T1000 (cell line): Measurements from ENCODE around the gene FAM234A.
"Not testable (repeated sequence)": the region's sequence is repeated elsewhere in the genome, so short reads cannot be mapped to it uniquely, and the experiment has no call there.

Source experiments
- DNase-seq: peaks from one replicate; lab custom pipeline; 2025; ENCODE audit warnings: mixed read lengths; lab: John Stamatoyannopoulos, UW

Gene FAM234A, protein sequence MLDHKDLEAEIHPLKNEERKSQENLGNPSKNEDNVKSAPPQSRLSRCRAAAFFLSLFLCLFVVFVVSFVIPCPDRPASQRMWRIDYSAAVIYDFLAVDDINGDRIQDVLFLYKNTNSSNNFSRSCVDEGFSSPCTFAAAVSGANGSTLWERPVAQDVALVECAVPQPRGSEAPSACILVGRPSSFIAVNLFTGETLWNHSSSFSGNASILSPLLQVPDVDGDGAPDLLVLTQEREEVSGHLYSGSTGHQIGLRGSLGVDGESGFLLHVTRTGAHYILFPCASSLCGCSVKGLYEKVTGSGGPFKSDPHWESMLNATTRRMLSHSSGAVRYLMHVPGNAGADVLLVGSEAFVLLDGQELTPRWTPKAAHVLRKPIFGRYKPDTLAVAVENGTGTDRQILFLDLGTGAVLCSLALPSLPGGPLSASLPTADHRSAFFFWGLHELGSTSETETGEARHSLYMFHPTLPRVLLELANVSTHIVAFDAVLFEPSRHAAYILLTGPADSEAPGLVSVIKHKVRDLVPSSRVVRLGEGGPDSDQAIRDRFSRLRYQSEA

GRCh38 chr16:234468-235305 lies at the start of gene FAM234A:
FAM234A (plus strand) TSS chr16:234821; CDS start chr16:254414, 19,593 bp downstream.
- peak; percentile 86 for DNase-seq

- no peak for DNase-seq
These were observed 49.4 kb upstream of the FAM234A start for GRCh38 chr16:185213-185612.

- DNase-seq, result no peak
These were observed 48.9 kb upstream of the FAM234A start for GRCh38 chr16:185691-186090.

DNA sequence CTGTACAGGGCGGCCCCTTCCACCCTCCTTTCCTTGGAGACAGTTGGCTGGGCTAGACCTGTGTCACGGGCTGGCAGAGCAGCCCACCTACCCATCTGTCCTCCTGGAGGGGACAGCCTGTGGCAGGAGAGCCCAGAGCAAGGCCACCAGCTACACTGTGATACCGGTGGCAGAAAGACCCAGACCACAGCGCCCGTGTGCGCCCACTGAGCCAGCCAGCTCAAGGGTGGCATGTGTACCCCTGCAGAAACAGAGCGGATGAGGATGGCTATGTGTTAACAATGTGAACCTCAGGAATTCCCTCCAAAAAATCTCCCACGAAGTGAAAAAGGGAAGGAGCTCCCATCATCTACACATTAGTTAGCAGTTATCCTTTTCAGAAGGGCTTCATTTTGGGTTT lies 47.3 kb upstream of the FAM234A start:
- no peak for DNase-seq

DNA sequence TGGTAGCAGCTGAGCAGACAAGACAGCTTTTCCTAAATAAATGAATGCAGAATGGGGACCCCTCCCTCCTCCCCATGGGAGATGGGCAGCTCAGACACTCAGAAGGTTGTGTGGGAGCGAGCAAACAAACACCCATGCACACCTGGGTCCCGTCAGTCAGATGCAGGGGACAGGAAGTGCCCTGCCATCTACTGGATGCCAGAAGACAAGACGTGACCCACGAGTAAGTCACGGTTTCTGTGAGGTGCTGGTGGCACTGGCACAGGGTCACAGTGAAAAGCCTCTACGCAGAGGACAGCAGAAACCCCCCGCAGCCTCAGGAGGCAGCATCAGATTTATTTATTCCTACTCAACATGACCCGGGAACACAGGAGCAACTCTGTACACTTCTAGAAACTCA lies 45.9 kb upstream of the FAM234A start:
- DNase-seq, result no peak

DNA sequence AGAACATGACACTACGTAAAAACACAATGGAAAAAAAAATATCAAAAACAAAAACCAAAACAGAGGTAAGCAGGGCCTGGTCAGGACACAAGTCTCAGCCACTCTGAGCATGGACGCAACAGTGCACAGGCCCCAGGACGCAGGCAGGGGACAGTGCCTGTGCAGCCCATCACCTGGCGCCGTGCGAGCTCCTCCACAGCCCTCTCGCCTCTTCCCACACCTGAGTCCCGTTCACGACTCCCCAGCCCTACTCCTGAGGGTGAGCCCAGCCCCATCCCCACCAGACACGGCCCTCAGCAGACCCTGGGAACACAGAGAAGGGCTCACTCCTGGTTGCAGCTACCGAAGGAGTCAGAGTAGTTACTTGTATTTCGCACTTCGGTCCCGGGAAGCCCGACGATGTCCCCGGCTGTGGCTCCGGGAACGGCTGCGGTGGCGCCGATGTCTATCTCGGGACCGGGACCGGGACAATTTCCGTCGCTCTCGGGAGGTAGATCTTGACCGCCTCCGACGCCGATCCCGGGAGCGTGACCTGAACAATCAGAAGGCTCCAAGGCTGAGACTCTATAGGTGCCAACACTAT lies 44.9 kb upstream of the FAM234A start:
- DNase-seq, result no peak

- DNase-seq, result no peak
These were observed 42.8 kb upstream of the FAM234A start for GRCh38 chr16:191831-192230.

DNA sequence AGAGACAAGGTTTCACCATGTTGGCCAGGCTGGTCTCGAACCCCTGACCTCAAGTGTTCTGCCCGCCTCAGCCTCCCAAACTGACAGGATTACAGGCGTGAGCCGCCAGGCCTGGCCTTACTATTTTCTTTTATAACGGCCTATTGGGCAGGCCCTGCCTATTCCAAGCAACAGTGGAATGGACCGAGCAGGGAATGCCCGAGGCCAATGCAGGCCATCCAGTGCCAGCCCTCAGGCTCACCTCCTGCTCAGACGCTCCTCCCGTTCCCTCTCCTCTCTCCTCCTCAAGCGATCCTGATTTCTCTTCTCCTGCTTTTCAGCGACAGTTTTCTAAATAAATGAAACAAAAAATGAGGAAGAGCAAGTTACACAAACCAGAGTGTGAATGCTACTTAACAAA lies 41.9 kb upstream of the FAM234A start:
- DNase-seq, result no peak

- no peak for DNase-seq
These were observed 41.2 kb upstream of the FAM234A start for GRCh38 chr16:193441-193840.

DNA sequence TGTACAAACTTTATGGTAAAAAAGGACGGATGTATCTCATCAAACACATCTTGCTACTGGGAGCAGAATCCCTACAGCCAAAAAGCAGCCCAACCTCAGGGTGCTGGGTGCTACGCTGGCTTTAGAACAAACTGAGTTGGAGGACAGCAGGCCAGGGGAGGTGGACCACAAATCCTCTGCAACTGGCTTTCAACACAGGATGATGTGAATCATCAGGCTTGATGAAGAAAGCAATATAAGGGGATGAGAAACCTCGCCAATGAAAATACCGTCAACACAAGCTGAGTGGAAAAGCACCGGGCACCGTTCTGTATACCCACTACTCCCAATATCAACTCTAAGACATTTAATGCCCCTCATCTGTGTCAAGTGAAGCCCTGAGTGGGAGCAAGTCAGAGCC lies 40.1 kb upstream of the FAM234A start:
- DNase-seq, result no peak

DNA sequence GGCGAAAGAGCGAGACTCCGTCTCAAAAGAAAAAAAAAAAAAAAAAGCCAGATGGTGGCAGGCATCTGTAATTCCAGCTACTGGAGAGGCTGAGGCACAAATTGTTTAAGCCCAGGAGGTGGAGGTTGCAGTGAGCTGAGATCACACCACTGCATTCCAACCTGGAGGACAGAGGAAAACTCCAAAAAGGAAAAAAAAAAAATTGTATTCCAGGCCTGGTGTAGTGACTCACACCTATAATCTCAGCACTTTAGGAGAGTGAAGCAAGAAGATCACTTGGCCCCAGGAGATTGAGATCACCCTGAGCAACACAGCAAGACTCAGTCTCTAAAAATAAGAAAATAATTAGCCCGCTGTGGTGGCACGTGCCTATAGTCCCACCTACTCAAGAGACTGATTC lies 34.2 kb upstream of the FAM234A start:
- DNase-seq, result peak; percentile 39

GRCh38 chr16:203246-203645 lies 31.4 kb upstream of the FAM234A start:
- no peak for DNase-seq

- not testable (repeated sequence) for DNase-seq
These were observed 30.6 kb upstream of the FAM234A start for GRCh38 chr16:204046-204445.

DNA sequence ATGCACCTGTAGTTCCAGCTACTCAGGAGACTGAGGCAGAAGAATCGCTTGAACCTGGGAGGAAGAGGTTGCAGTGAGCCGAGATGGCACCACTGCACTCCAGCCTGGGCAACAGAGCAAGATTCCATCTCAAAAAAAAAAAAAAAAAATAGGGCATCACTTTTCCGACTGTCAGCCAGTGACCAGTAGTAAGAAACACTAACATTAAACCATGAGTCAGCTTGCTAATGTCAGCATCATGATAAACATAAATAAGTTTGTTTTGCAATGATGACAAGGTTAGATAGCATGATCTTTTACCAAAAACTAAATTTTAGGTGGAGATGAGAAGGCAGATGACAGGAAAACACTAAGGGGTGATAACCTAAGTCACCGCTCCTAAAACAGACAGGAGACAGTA lies 25.3 kb upstream of the FAM234A start:
- DNase-seq, result not testable (repeated sequence)

DNA sequence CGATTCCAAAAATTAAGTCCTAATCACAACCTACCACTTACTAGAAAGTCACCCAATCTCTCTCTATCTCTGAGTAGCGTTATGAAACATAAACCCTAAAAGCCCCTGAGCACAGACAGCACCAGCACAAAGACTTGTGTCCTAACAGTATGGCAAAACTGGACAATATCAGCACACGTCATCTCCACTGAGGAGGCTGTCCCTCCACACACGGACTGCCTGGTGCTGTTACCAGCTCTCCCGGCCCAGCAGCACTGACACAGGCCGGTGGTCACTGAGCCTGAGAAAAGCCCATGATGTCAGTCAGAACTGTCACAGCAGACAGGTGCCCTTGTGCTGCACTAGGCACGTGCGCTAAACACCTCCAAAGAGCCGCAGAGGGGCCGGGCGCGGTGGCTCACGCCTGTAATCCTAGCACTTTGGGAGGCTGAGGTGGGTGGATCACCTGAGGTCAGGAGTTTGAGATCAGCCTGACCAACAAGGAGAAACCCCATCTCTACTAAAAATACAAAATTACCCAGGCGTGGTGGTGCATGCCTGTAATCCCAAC lies 22.9 kb upstream of the FAM234A start:
- DNase-seq, result not testable (repeated sequence)

GRCh38 chr16:212999-213398 lies 21.6 kb upstream of the FAM234A start:
- DNase-seq, result no peak

GRCh38 chr16:220021-220420 lies 14.6 kb upstream of the FAM234A start:
- DNase-seq, result no peak

- DNase-seq, result no peak
These were observed 6.3 kb upstream of the FAM234A start for GRCh38 chr16:228151-228851.

DNA sequence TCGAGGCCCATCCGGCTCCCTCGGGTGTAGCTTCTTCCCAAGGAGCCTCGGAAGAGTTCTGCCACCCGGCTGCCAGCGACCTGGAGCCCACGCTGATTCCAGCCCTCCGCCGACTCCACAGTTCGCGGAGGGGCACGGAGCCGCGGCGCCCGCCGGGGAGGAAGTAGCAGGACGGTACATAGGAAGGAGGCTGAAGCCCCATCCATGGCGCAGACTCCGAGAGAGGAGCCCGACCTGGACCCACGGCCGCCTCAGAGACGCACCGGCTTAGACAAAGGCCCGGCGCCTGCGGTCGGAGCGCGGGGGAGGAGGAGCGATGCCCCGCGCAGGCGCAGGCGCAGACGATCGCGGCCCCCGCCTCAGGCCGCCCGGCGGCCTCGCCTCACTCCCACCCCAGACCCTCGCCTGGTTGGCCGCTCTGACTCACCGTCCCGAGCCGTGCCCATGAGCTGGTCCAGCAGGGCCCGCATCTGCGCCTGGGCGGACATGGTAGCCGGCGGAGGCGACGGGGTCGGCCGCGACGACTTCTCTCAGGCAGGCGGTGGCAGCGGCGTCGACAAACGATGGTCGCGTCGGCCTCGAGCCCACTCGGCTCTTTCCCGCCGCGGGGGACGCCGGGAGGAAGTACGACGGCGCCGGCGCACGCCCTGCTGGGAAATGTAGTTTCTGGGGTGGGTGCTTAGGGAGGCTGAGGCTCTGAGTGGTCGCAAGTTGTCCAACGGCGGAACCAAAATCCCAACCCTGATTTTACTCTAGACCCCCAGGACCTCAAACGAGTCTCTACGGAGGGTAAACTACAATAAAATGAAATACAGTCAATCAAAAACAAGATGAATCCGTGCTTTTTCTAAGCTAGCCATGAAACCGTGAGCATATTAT lies 5.5 kb upstream of the FAM234A start, which contains the start of gene LUC7L:
LUC7L (minus strand) TSS at position 598 of the 879 bp plus-strand sequence; CDS start at position 488, 110 bp downstream.
- peak; percentile 93 for DNase-seq

DNA sequence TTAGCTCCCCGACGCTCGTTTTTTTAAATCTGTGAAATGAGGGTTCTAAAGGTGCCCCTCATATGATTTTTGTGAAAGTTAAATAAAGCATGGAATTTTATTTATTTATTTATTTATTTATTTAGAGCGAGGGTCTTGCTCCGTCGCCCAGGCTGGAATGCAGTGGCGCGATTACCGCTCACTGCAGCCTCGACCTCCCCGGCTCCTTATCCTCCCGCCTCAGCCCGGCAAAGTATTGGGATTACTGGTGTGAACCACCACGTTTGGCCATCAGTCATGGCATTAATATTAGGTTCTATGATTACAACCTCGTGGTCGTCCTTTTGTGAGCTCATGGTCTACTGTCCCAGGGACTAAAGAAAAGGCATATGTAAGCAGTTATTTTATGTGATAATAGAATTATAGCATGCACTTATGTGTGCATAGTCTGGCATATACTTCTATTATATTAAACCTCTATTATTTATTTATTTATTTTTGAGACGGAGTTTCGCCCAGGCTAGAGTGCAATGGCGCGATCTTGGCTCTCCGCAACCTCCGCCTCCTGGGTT lies 4.8 kb upstream of the FAM234A start:
- no peak for DNase-seq
